Measurements from ENCODE around the gene ANKRD13B.

DNA sequence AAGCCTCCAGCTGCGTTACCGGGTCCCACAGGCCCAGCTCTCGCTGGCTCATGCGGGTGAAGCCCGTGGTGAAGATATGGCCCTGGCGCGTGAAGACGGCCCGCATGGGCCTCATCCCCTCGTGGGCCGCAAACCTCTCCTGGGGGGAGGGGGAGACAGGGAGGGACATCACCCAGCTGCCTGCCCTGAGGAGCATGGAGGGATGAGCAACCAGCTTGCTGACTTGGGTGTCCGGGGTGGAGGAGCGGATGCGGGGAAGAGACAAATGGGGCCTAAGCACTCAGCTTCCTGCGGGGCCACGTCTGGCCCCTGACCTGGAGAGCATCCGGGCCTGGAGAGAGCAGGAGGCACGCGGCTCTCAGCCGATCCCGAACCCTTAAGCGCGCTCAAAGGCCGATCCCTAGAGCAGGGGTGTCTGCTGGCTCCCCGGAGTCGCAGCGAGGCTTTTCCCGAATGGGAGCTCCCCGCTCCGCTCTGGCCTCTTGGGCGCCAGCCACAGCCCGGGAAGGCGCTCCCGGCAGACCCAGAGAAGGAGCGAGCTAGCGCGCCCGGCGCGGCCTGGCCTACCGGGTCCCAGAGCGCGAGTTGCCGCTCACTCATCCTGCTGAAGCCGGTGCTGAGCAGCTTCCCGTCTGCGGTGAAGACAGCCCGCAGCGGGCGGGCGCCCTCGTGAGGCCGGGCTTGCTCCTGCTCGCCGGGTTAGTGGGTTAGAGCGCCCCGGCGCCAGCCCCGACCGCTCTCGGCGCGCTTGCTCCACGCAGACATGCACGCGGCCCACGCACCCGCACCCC lies 24.7 kb downstream of the ANKRD13B start:
- TF ChIP-seq GATA3 (IDR thresholded peaks at IDR 0.05; ENCODE audit: low read depth, low read length) (no peak), GATA2 (IDR thresholded peaks at IDR 0.05; ENCODE audit: low read depth, low read length) (no peak)

Measured in SH-SY5Y (cell line).